Upper lobe of left lung (tissue), 6 donors: ENCODE data around the gene RASGRF1. TPM values are rescaled to one million over a fixed set of nuclear protein-coding genes. Genes with fewer than 3 reads are reported as not detected.
A peak's percentile ranks its signal among the peaks of the same experiment; 100 is the strongest.

Experiments used
- ATAC-seq, 2 donors: fragments of 200-7000 bp; cut with Tn5 transposase; one replicate each; pipeline ENCODE4 v1.9.1; 2022; ENCODE audit warnings: mild to moderate bottlenecking in 2 of 2, moderate library complexity in 2 of 2; ENCODE audit not compliant: low FRiP score in 2 of 2
- DNase-seq, 2 donors: peaks; one replicate each; pipeline ENCODE4 v3.0.0-alpha.2; 2019 to 2020
- H3K27ac ChIP-seq, 4 donors: fragments of 200-600 bp; sonication (generic); one replicate each; pipeline ENCODE4 v1.5.1; 2016 to 2019
- H3K27me3 ChIP-seq, 4 donors: fragments of 200-600 bp; sonication (generic); one replicate each; pipeline ENCODE4 v1.5.1; 2017 to 2019
- H3K36me3 ChIP-seq, 4 donors: fragments of 200-600 bp; sonication (generic); one replicate each; pipeline ENCODE4 v1.5.1; 2016 to 2019
- H3K4me1 ChIP-seq, 4 donors: fragments of 200-600 bp; sonication (generic); one replicate each; pipeline ENCODE4 v1.5.1; 2018 to 2019
- H3K4me3 ChIP-seq, 4 donors: fragments of 200-600 bp; sonication (generic); one replicate each; pipeline ENCODE4 v1.5.1; 2017 to 2019; ENCODE audit warnings: mild to moderate bottlenecking in 2 of 4, moderate library complexity in 1 of 4
- H3K9me3 ChIP-seq, 4 donors: fragments of 200-600 bp; sonication (generic); one replicate each; pipeline ENCODE4 v1.5.1; 2018 to 2019
- EP300 ChIP-seq, 4 donors: sonication (generic); formaldehyde crosslinking; IDR thresholded peaks; one replicate each; pipeline ENCODE4 v1.5.1; 2017; ENCODE audit warnings: antibody characterized with exemption in 4 of 4, control low read depth in 2 of 4
- POLR2A ChIP-seq, 4 donors: fragments of 450-650 bp; IDR thresholded peaks; one replicate each; pipeline ENCODE4 v1.5.1; 2016 to 2017; ENCODE audit warnings: antibody characterized with exemption in 4 of 4, mild to moderate bottlenecking in 2 of 4
- POLR2AphosphoS5 ChIP-seq, 2 donors: sonication (generic); formaldehyde crosslinking; IDR thresholded peaks; one replicate each; pipeline ENCODE4 v1.5.1; 2017; ENCODE audit warnings: antibody characterized with exemption in 2 of 2
- WGBS, 2 donors: methylation state at CpG; one replicate each; pipeline ENCODE4 v1.1.5; 2017 to 2018; 5-methylcytosine and 5-hydroxymethylcytosine counted together
- total RNA-seq, 6 donors: library from RNA; depleted of rRNA in 4 of 6; stranded (reverse); fragments of >200 nt in 4 of 6; gene quantifications; one replicate each; pipeline versions ENCODE4 v1.1.0 to v1.2.1, GENCODE V29; 2016 to 2021
- TF ChIP-seq, protein P1 (sequence below), 6 experiments: fragments of 450-650 bp in 4 of 6; fragments of 200-600 bp in 2 of 6; sonication (generic) in 2 of 6; IDR thresholded peaks; one replicate each; pipeline ENCODE4 v1.5.1; 2016 to 2019; ENCODE audit warnings: antibody characterized with exemption in 6 of 6
- donor health status: DM: no; HTN: no; CAD: no; lungs with moderate emphysema.
- donor health status: DM: no; HTN: yes; CAD: no; lungs with severe emphysema.

The RASGRF1 gene
- total RNA-seq, 6 donors from 2014 or later, result 27.2 to 64.6 (median 54.7) TPM

DNA sequence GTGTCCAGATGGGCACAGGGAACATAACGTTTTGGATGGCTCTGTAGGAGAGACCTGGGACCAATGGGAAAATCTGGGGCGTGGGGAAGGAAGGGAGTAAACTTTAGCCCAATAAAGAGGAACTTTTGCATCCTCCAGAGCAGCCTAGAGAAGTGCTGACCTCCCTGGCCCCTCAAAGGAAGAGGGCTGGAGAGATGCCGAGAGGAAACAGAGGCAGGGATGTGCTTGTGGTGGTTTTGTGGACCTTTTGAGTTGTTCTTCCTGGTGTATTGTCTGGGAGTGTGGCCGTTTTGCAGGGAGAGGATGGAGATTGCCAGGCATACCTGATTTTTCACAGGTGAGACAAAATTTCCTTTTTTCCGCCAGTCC lies 155.9 kb downstream of the RASGRF1 start:
- 63 to 84% methylated on average over 5 of the region's 5 CpGs for WGBS, 2 donors
- H3K36me3 ChIP-seq, result peaks cover 29 to 66% (median 54%) of the 10 kb centered on the region in 4 donors
- H3K27ac ChIP-seq, result peak overlapping the region in 1 of 4 donors; percentile 28

DNA sequence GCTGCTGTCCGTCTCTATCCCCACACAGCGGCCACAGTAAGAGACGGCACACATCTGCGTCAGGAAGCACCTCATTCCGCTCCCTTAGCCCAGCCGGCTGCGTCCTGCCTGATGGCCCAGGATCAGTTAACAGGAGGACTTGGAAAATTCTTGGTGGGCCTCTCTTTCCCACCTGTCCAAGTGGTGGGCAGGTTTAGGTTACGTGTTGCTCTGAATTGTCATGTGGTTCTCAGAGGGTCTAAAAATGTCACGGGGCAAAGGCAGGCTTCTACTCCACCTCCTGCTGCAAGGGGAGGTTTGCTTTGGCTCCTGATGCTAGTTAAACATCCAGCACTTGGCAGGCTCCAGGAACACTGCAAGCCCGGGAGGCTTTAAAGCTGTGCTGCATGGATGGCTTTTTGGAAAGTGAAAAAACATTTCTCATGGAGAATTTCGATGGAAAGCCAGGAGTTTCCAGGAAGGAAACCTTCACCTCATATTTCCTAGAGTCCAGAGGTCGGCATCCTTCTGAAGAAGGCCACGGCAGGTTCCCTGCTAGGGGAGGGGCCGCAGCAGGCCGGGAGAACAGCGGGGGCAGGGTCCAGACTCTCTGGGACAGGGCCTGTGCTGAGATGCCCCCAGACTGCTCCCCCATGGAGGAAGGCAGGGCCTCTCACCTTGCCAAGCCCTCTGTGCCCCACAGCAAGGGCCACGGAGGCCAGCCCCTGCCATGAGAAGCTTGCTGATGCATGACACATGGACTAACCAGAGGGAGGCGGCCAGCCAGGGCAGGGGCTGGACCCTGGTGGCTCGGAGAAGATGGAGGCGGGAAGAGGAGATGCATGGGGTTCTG lies 156.5 kb downstream of the RASGRF1 start:
- no peak for ATAC-seq
- TF ChIP-seq POLR2AphosphoS5 (IDR thresholded peaks at IDR 0.05) (no peak), POLR2A (IDR thresholded peaks at IDR 0.05) (peak in 1 of 4 donors; percentile 22)
- H3K36me3 ChIP-seq, result peaks cover 29 to 68% (median 60%) of the 10 kb centered on the region in 4 donors

More for the DNA sequence above, 155.9 kb downstream of the RASGRF1 start:
- no peaks in the 10 kb centered on the region for H3K27me3 ChIP-seq
- H3K9me3 ChIP-seq, result no peaks in the 10 kb centered on the region
- no peak overlapping the region for H3K4me3 ChIP-seq
- TF ChIP-seq, protein P1, sequence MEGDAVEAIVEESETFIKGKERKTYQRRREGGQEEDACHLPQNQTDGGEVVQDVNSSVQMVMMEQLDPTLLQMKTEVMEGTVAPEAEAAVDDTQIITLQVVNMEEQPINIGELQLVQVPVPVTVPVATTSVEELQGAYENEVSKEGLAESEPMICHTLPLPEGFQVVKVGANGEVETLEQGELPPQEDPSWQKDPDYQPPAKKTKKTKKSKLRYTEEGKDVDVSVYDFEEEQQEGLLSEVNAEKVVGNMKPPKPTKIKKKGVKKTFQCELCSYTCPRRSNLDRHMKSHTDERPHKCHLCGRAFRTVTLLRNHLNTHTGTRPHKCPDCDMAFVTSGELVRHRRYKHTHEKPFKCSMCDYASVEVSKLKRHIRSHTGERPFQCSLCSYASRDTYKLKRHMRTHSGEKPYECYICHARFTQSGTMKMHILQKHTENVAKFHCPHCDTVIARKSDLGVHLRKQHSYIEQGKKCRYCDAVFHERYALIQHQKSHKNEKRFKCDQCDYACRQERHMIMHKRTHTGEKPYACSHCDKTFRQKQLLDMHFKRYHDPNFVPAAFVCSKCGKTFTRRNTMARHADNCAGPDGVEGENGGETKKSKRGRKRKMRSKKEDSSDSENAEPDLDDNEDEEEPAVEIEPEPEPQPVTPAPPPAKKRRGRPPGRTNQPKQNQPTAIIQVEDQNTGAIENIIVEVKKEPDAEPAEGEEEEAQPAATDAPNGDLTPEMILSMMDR (IDR thresholded peaks at IDR 0.05), result no peak
- no peak for TF ChIP-seq POLR2AphosphoS5 (IDR thresholded peaks at IDR 0.05)
- DNase-seq, result no peak
- H3K4me1 ChIP-seq, result peaks cover 26 to 59% (median 42%) of the 10 kb centered on the region in 4 donors
- ATAC-seq, result no peak

DNA sequence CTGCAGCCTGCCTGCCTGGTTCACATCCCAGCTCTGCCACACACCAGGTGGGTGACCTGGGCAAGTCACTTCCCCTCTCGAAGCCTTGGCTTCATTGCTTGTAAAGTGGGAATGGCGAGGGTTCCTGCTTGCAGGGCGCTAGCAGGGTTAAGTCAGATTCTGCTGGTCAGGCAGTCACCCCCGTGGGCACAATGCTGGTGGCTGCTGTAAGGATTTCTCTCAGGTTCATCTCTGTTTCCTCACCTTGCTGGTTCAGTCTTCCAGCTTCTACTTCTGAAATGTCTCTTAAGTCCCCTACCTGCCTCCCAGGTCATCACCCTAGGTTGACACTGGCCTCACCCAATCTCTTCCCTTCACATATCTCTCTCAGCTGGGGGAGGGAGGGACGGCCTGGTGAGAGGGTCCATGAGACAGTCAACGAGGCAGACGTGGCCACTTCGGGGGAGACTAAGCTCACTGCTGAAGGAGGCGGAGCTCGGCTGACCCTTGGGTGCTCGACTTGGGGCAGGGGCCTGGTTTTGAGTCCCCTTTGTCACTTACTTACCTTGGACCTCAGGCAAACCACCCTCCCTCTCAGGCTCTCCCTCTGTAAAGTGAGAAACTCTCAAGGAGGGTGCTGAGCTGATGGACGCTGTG lies 157.3 kb downstream of the RASGRF1 start:
- H3K27ac ChIP-seq, result peak overlapping the region in 2 of 4 donors; percentile 28 to 52
- no peak overlapping the region for H3K4me3 ChIP-seq
- peaks cover 29 to 74% (median 64%) of the 10 kb centered on the region in 4 donors for H3K36me3 ChIP-seq
- 83 to 87% methylated on average over 11 to 12 of the region's 12 CpGs for WGBS, 2 donors
- no peaks in the 10 kb centered on the region for H3K27me3 ChIP-seq
- peaks cover 18 to 45% (median 29%) of the 10 kb centered on the region in 4 donors for H3K4me1 ChIP-seq
- DNase-seq (no peak), ATAC-seq (no peak)
- TF ChIP-seq POLR2A (IDR thresholded peaks at IDR 0.05), result peak in 1 of 4 donors; percentile 21
- TF ChIP-seq EP300 (IDR thresholded peaks at IDR 0.05), result no peak
- H3K9me3 ChIP-seq, result no peaks in the 10 kb centered on the region

More for the DNA sequence above, 156.5 kb downstream of the RASGRF1 start:
- no peaks in the 10 kb centered on the region for H3K27me3 ChIP-seq
- H3K9me3 ChIP-seq, result no peaks in the 10 kb centered on the region
- peak in 1 of 2 donors; percentile 58 for DNase-seq
- H3K27ac ChIP-seq, result peak overlapping the region in 2 of 4 donors; percentile 28 to 52
- peaks cover 20 to 53% (median 36%) of the 10 kb centered on the region in 4 donors for H3K4me1 ChIP-seq
- 68 to 70% methylated on average over 15 to 19 of the region's 20 CpGs for WGBS, 2 donors
- H3K4me3 ChIP-seq, result no peak overlapping the region

DNA sequence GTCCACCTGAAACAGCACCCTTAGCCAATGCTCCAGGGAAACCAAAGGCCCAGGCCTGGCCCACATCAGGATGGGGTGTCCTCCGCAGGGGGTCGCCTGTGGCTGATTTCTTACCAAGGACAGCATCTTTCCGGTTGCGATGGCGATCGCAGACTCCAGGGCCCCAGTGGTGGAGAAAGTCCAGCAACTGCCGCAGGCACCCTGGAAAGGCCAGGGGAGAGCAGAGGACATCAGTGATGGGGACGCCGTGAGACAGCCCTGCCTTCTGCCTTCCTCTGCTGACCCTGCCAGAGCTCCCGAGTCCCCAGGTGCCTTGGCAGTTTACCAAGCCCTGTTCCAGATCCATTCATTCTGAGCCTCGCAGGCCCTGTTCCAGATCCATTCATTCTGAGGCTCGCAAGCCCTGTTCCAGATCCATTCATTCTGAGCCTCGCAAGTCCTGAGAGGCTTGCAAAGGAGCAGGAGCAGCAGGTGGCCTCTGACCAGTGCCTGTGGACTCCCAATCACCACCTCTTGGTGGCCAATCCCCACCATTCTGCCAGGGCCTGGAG lies 158.2 kb downstream of the RASGRF1 start:
- H3K36me3 ChIP-seq, result peaks cover 36 to 79% (median 73%) of the 10 kb centered on the region in 4 donors
- no peak for TF ChIP-seq POLR2AphosphoS5 (IDR thresholded peaks at IDR 0.05)
- TF ChIP-seq POLR2A (IDR thresholded peaks at IDR 0.05), result no peak
- TF ChIP-seq, protein P1 (IDR thresholded peaks at IDR 0.05), result no peak
- no peak for TF ChIP-seq EP300 (IDR thresholded peaks at IDR 0.05)
- no peaks in the 10 kb centered on the region for H3K27me3 ChIP-seq
- peak overlapping the region in 1 of 4 donors; percentile 11 for H3K27ac ChIP-seq
- WGBS, 2 donors, result 77 to 79% methylated on average over 2 to 13 of the region's 13 CpGs
- peaks cover 9 to 42% (median 21%) of the 10 kb centered on the region in 4 donors for H3K4me1 ChIP-seq
- no peak for DNase-seq
- no peaks in the 10 kb centered on the region for H3K9me3 ChIP-seq
- H3K4me3 ChIP-seq, result no peak overlapping the region
- no peak for ATAC-seq

DNA sequence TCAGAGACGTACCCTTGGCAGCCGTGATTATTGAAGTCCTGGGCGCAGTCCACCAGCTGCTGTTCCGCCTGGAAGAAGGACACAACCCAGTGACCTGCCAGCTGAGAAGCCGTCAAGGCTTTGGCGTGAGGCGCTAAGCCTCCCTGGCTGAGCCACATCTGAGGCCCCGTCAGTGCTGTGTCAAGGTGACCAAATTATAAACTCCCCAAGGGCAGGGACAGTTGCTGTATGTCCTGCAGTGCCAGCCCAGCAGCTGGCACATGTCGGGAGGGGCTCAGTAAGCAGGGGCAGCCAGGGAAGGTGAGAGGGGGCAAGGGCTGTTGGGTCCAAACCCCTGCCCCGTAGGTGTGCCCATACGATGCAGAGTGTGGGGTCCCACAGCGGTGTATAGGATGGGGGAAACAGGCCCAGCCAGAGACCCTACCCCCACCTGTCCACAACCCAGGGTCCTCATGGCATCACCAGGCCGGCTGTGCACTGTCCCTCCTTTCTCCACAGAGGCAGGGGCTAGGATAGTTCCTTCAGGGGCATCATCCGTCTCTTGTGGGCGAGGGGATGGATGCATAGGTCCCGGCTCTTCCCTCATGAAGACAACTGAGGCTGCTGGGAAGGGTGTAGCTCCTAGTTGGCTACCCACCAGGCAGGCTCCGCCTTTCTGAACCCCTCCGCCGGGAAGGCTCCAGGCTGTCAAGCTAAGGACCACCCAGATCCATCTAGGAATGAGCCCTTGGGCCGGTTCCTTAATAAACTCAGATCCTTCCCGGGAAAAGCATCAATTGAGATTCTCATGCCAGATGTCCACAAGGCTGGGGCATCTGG lies 158.9 kb downstream of the RASGRF1 start:
- DNase-seq (no peak), ATAC-seq (peak in 1 of 2 donors; percentile 1)
- Histone ChIP-seq H3K36me3 (peaks cover 36 to 82% (median 79%) of the 10 kb centered on the region in 4 donors), H3K9me3 (no peaks in the 10 kb centered on the region), H3K27me3 (no peaks in the 10 kb centered on the region), H3K4me1 (peaks cover 5 to 40% (median 14%) of the 10 kb centered on the region in 4 donors), H3K27ac (peak overlapping the region in 1 of 4 donors; percentile 9), H3K4me3 (no peak overlapping the region)
- TF ChIP-seq POLR2A (IDR thresholded peaks at IDR 0.05) (no peak), EP300 (IDR thresholded peaks at IDR 0.05) (no peak), POLR2AphosphoS5 (IDR thresholded peaks at IDR 0.05) (no peak)
- TF ChIP-seq, protein P1 (IDR thresholded peaks at IDR 0.05), result no peak
- 82 to 85% methylated on average over 7 to 21 of the region's 21 CpGs for WGBS, 2 donors
